Measurements from ENCODE around the gene MAFB. TPM values are rescaled to one million over a fixed set of nuclear protein-coding genes. Genes with fewer than 3 reads are reported as not detected.
"Not testable (repeated sequence)": the region's sequence is repeated elsewhere in the genome, so short reads cannot be mapped to it uniquely, and the experiment has no call there.

Gene MAFB
- total RNA-seq: 12.9 TPM
- long read RNA-seq, transcript MAFB-201 (1 exons, 3,393 nt): major isoform, 27 of 28 reads
- long read RNA-seq, partial matches to known transcripts: 0 of 28 reads
- long read RNA-seq, other reads (novel, unspliced or antisense): 1 of 28 reads

DNA sequence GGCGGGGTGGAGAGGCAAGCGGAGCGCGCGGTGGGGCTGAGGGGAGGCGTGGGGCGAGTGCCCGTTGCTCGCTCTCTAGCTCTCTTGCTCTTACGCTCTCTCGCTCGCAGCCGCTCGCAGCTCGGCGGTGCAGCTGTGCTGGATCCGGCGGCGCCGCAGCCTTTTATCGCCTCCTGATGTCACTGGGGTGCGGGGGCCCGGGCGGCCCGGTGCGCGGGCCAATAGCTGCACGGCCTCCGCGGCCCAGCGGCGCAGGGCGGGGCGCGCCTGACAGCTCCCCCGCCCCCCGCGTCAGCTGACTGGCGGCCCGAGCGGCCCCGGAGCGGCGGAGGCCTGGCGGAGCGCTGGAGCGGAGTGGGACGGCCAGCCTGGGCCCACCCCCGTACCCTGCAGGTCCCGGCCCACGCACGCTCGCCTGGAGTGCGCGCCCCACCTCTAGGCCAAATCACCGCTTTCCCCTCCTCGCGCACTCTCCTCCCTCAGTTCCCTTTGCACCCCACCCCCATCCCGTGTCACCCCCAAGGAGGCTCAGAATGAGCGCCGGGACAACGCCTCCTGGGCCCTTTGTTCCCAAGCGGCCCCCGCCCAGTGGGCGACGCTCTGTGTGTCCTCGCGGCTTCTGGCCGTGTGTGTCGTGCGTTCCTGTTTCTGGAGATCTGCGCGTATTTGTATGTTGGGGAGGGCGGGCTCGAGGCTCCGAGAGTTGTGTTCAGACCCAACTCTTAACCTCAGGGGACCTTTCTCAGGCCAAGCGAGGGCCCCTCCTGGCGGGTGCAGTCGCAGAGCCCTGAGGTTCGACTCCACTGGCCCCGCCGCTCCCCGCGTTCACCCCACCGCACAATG lies at the start of gene MAFB:
Gene MAFB (minus strand): TSS at position 137 of the 843 bp plus-strand sequence. CDS start 386 bp downstream, outside the sequence.
- ATAC-seq (peak; percentile 87), DNase-seq (peak; percentile 98)
- intact Hi-C loops (cut with micrococcal nuclease): no loop called here

- intact Hi-C loops (cut with micrococcal nuclease); ATAC-seq; DNase-seq: not testable (repeated sequence)
These were observed 47.4 kb upstream of the MAFB start for GRCh38 chr20:40736468-40736867.

- DNase-seq: no peak
- intact Hi-C loops (cut with micrococcal nuclease): no loop called here
- no peak for ATAC-seq
These were observed 40.0 kb upstream of the MAFB start for GRCh38 chr20:40728996-40729395.

DNA sequence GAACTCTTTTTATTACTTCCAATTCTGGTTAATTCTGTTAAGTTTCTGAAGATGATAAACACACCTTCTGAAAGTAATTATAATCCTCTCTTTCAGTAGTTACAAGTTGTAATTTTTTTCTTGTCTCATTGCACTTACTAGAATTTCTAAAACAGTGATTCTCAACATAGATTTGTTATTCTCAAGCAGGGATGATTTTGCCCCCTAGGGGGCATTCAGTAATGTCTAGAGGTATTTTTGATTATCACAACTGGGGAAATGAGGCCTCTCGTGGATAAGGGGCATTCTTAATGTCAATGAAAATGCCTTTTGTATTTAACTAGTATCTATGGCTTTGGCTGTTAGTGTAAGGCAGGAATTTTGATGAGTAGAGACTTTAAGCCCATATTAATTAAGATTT lies 39.4 kb upstream of the MAFB start:
- no peak for DNase-seq
- intact Hi-C loops (cut with micrococcal nuclease): no loop called here
- ATAC-seq: no peak

DNA sequence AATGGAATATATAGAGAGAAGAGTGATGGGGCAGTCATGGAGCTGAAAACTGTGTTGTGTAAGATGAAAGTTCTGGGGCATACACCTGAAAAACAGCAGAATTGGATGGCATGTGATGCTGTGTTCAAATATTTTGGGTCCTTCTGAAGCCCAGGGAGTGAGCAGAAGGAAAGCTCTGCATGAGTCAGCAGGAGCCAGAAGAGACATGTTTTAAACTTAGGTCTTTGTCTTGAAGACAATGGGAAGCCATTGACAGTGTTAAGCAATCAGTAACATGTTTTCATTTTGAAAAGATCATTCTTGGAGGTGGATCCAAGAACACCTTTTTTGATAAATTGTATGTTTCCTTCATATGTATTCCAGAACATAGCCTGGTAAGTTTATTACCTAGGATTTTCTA lies 38.9 kb upstream of the MAFB start:
- ATAC-seq (no peak), DNase-seq (no peak)
- intact Hi-C loops (cut with micrococcal nuclease): no loop called here

GRCh38 chr20:40726776-40727175 lies 37.7 kb upstream of the MAFB start:
- no peak for ATAC-seq

DNA sequence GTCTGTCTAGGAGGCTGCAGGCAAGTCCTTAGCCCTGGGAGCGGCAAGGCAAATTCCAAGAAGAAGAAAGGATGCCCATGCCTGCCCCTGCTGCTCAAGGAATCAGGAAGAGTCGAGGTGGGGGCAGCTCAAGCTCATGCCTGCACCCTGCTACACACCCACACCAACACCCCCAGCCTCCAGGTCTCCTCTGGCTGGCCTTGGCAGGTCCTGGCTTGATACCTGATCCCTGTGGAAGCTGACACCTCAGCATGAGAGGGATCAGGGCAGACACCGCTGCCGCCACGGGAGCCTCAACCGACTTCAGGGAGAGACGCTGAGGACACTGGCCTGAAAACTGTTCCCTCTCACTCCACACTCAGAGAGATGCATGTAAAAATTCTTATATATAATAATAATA lies 35.5 kb upstream of the MAFB start:
- ATAC-seq (no peak), DNase-seq (no peak)
- intact Hi-C loops (cut with micrococcal nuclease): no loop called here

More at GRCh38 chr20:40726776-40727175, 37.7 kb upstream of the MAFB start:
- DNase-seq: no peak
- intact Hi-C loops (cut with micrococcal nuclease): no loop called here

DNA sequence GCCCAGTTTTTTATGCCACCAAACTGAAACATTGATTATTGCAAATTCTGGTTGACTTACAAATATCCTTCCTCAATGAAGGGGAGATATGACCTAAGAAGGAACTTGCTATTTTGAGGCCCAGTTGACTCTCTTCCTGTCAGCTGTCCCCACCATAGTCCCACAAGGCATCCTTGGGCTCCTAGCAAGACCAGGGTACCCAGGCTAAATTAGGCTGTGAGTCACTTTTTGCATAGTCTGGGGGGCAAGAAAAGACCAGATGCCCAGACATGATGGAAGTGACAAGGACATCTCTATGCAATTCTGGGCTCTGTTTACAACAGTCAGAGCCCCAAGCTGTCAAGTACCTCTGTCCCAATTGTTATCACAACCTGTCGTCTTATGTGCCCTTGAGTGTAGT lies 31.8 kb upstream of the MAFB start:
- ATAC-seq: no peak
- DNase-seq: no peak
- intact Hi-C loops (cut with micrococcal nuclease): no loop called here

GRCh38 chr20:40720099-40720498 lies 31.1 kb upstream of the MAFB start:
- ATAC-seq (no peak), DNase-seq (no peak)

GRCh38 chr20:40718982-40719729 lies 30.1 kb upstream of the MAFB start:
- intact Hi-C loops (cut with micrococcal nuclease): no loop called here
- DNase-seq (no peak), ATAC-seq (peak; percentile 35)

More at GRCh38 chr20:40720099-40720498, 31.1 kb upstream of the MAFB start:
- intact Hi-C loops (cut with micrococcal nuclease): no loop called here

DNA sequence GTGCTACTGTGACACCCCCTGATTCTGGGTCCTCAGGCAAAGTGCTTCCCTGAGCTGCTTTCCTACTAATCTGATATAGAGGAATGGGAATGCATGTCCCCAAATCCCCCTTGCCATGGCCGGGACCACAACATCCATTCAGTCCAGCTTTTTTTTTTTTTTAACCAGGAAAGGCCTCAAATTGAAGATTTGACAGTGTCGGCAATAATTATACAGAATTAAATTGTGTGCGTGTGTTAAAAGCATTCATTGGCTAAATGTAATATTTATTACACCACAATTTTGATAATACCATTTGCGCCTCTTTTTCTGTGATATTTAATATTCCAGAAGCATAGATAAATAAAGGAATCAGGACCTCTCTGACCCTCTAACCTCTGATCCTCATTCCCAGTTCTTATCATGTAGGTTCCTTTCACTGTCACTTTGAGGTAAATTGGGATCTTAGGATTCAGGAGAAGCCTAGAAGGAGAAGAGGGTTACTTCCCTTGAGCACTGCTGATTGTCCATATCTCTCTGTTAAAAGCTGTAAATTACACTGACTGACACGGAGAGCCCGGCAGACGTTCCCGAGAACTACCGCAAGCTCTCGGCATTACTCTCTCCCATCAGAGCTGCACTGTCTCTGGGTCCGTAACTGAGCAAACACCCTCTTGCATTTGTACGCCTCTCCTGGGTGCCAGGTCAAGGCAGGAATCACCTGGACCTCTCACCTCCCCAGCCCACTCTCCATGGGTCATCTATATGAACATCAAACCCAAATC lies 29.4 kb upstream of the MAFB start:
- DNase-seq (no peak), ATAC-seq (no peak)
- intact Hi-C loops (cut with micrococcal nuclease): no loop called here

DNA sequence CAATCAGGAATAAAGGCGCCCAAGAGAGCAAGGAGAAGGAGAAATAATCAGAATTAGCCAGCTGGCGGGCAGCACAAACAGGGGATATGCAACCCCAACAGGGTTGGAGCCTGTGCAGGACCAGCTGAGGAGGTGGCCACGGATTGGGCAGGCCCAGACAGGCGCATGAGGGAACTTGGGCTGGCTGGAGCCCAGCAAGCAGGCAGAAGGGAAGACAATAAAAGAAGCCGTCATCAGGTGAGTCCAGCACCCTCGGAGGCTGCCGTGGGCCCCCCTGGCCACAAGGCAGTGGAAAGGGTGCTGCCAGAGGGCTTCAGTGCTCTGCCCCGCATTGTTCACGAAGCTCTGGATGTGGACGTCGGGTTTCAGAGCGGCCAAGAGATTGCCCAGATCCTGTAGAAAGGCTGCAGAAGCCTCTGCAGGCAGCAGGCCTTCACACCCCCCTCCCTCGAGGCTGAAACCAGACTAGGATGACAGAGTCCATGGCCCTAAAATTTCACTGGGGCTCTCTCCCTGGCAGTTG lies 28.4 kb upstream of the MAFB start:
- intact Hi-C loops (cut with micrococcal nuclease): no loop called here

GRCh38 chr20:40715491-40715890 lies 26.5 kb upstream of the MAFB start:
- no peak for ATAC-seq
- intact Hi-C loops (cut with micrococcal nuclease): no loop called here
- no peak for DNase-seq

More for the DNA sequence above, 28.4 kb upstream of the MAFB start:
- DNase-seq (no peak), ATAC-seq (no peak)

DNA sequence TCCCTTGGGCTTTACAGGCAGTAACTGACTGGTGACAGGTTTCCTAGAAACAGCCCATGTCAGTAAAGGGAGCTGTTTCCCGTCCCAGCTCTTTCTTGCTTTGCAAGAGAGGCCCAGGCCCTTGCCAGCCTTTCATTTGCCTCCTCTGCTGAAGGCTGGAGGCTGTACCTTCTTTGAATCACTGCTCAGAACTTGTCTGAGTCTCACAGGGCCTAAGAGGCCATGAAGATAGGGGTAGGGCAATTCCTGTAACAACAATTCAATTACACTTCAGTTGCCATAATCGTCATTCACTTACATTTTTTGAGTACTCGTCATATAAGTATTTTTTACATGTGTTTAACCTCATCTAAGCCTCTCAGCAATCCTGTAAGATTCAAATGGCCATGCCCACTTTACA lies 25.9 kb upstream of the MAFB start:
- no peak for DNase-seq
- intact Hi-C loops (cut with micrococcal nuclease): no loop called here

DNA sequence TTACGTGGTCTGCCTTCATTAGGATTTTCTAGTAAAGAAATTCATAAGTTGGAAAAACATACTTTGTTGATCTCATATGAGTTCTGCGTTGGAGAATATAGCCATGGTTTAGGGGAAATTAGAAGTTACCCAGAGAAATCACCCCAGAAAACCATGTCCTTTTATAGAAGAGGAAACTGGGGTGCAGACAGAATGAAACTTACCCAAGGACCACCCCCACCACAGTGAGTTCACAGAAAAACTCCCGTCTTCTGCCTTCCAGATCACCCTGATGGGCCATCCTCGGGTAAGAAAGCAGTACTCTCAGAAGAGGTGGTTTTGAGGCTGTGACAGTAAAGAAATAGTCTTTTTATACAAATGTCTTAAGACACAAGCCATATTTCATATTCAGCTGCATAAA lies 25.1 kb upstream of the MAFB start:
- intact Hi-C loops (cut with micrococcal nuclease): no loop called here
- DNase-seq: no peak
- ATAC-seq: no peak

More for the DNA sequence above, 25.9 kb upstream of the MAFB start:
- no peak for ATAC-seq

DNA sequence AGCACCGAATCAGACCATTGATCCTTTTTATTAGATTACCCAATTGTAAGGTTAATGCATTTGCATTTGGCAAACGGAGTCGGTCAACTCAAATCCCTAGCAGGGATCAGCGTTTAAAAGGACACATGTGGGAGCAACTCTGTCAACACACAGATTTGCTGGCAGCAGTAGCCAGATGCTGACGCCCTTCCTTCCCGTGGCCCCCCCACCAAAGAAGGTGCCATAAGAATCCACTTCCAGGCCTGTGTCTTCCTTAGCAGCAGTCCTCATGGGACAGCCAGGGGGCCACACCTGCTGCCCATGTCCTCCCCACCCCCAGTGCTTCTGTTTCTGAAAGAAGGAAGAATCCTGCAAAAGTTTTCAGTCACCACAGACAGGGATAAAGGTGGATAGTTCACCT lies 24.5 kb upstream of the MAFB start:
- ATAC-seq (no peak), DNase-seq (no peak)

DNA sequence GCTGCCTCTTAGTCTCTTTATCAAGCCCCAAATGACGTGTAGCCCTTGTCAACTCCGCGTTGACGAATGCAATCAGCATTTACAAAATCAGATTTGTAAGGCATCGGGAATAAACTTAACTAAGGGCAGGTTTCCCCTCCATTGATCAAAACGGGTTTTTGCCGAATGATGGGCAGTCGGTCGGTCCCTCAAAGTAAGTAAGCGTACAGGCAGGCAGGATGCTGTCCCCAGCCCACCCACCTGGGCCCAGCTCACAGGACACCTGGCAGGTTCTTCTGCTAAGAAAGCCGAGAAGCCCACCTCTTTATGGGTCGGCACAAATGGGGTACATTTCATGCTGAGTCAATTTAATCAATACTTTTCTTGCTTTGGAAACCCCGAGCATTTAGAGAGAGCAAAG lies 22.0 kb upstream of the MAFB start:
- no peak for DNase-seq
- intact Hi-C loops (cut with micrococcal nuclease): no loop called here
- ATAC-seq: no peak

More for the DNA sequence above, 24.5 kb upstream of the MAFB start:
- intact Hi-C loops (cut with micrococcal nuclease): no loop called here

- DNase-seq: no peak
- intact Hi-C loops (cut with micrococcal nuclease): no loop called here
- no peak for ATAC-seq
These were observed 21.6 kb upstream of the MAFB start for GRCh38 chr20:40710603-40711002.

- no peak for DNase-seq
- intact Hi-C loops (cut with micrococcal nuclease): no loop called here
- ATAC-seq: no peak
These were observed 18.0 kb upstream of the MAFB start for GRCh38 chr20:40706977-40707582.
